CD4-positive, alpha-beta T cell (primary cell): ENCODE results near the gene MAPKAP1. TPM values are rescaled to one million over a fixed set of nuclear protein-coding genes. Genes with fewer than 3 reads are reported as not detected.

ENCODE experiments used
- ATAC-seq: fragments of 200-7000 bp; cut with Tn5 transposase; one replicate; pipeline ENCODE4 v1.10.0; 2022; ENCODE audit warnings: mild to moderate bottlenecking; ENCODE audit not compliant: poor library complexity
- CTCF ChIA-PET: fragments of 350-600 bp; sonication (Branson Sonifier 250); formaldehyde crosslinking; loops from one replicate; lab custom pipeline; 2021; ENCODE audit warnings: antibody characterized with exemption, inconsistent platforms; lab: Charles Lee
- POLR2A ChIA-PET: fragments of 350-600 bp; sonication (Branson Sonifier 250); formaldehyde crosslinking; loops from one replicate; lab custom pipeline; 2021; ENCODE audit warnings: antibody characterized with exemption, inconsistent platforms; lab: Charles Lee
- DNase-seq, 14 experiments: peaks; one replicate each; pipeline ENCODE4 v3.0.0-alpha.2; 2013 to 2020; ENCODE audit warnings: mixed read lengths in 2 of 14
- H3K27ac ChIP-seq, 2 donors: one replicate each; pipeline versions ENCODE4 v1.5.1 to v1.7.0; 2013; ENCODE audit warnings: low read length in 2 of 2, low read depth in 1 of 2, mild to moderate bottlenecking in 1 of 2
- H3K27me3 ChIP-seq, 2 experiments: 1 replicate in 1 of 2; 2 replicates in 1 of 2; pipeline versions ENCODE4 v1.6.1 to v1.7.0; 2013; ENCODE audit warnings: low read length in 2 of 2, control low read depth in 1 of 2, mild to moderate bottlenecking in 1 of 2, moderate library complexity in 1 of 2; ENCODE audit not compliant: insufficient read depth in 2 of 2, control insufficient read depth in 1 of 2
- H3K36me3 ChIP-seq: one replicate; pipeline ENCODE4 v1.6.1; 2013; ENCODE audit warnings: low read length, control low read depth; ENCODE audit not compliant: insufficient read depth
- H3K4me1 ChIP-seq: one replicate; pipeline ENCODE4 v1.6.1; 2013; ENCODE audit warnings: low read length, control low read depth; ENCODE audit not compliant: insufficient read depth
- H3K4me3 ChIP-seq: one replicate; pipeline ENCODE4 v1.5.1; 2013; ENCODE audit warnings: mild to moderate bottlenecking, low read length, moderate library complexity
- H3K9me3 ChIP-seq, 2 experiments: 1 replicate in 1 of 2; 2 replicates in 1 of 2; pipeline versions ENCODE4 v1.6.1 to v1.7.0; 2013; ENCODE audit warnings: low read length in 2 of 2, mild to moderate bottlenecking in 2 of 2, control low read depth in 1 of 2, moderate library complexity in 1 of 2; ENCODE audit not compliant: control insufficient read depth in 1 of 2, insufficient read depth in 1 of 2
- H3K27ac Mint-ChIP-seq: one replicate; pipeline ENCODE4 v1.8.0; 2020; ENCODE audit warnings: mixed read lengths
- H3K27me3 Mint-ChIP-seq: one replicate; pipeline ENCODE4 v1.8.0; 2021; ENCODE audit warnings: mixed read lengths
- H3K36me3 Mint-ChIP-seq: one replicate; pipeline ENCODE4 v1.8.0; 2021; ENCODE audit warnings: low read depth, mixed read lengths
- H3K4me1 Mint-ChIP-seq: one replicate; pipeline ENCODE4 v1.8.0; 2021; ENCODE audit warnings: low read depth, mixed read lengths
- H3K4me3 Mint-ChIP-seq: one replicate; pipeline ENCODE4 v1.8.0; 2020; ENCODE audit warnings: mild to moderate bottlenecking, mixed read lengths
- H3K9me3 Mint-ChIP-seq: one replicate; pipeline ENCODE4 v1.8.0; 2020; ENCODE audit warnings: mixed read lengths
- intact Hi-C, 2 experiments: fragments of 100-400 bp; cut with DNase I in 1 of 2; cut with micrococcal nuclease in 1 of 2; formaldehyde crosslinking; loops; one replicate each; pipeline versions ENCODE4 v1.15.1 to v1.9.0; 2023 to 2025; cut with DNase I, micrococcal nuclease
- total RNA-seq, 174 experiments: library from RNA in 2 of 174; stranded (reverse) in 2 of 174; gene quantifications; one replicate each; pipeline ENCODE4 v1.2.3 and lab custom pipeline; 2021 to 2026
- TF ChIP-seq, protein P1 (sequence below): fragments of 200-600 bp; IDR thresholded peaks from one replicate; pipeline ENCODE4 v1.8.0; 2022; ENCODE audit warnings: antibody characterized with exemption, mild to moderate bottlenecking

MAPKAP1 gene
- total RNA-seq, 2 experiments from 2014 or later = 40.3 to 44.9 TPM

DNA sequence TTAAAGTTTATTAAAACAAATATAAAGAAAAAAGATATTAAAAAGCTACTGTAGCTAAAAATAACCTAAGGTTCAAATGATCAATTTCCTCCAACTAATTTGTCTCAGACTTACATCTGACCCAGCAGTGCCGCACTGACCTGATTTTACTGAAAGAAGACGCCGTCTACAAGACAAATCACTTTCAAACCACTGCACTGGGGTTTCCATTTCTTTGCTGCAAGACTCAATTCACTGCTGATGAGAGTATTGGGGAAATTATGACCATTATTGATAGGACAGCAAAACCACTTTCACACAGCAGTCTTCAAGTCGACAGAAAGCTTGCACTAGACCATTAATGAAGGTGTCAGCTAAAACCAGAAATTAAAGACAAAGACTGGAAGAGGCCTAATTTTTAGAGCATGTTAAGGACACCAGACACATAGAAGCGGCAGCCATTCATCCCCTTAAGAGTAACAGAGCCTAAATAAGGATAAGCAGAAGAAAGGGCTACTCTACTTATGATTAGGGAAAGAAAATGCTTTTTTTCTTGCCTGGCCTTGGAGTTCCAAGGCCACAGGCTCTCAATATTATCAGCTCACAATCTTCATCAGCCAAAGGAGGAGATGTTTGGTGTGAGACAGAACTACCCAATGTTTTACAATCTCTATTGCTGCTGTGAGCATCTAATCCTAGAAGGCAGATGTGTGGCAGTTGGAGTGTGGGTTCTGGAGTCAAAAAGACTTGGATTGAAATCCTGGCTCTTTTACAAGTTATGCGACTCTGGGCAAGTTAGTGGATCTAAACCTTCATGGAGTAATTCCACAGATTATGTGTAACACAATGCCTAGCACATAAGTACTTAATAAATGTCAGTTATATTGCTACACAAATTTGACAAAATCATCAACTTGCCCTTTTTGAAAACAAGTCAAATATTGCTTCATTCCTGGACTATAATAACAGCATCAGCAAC lies 190.7 kb downstream of the MAPKAP1 start:
- no peaks in the 10 kb centered on the region for H3K36me3 ChIP-seq
- no peaks in the 10 kb centered on the region for H3K9me3 ChIP-seq
- no peaks in the 10 kb centered on the region for H3K9me3 Mint-ChIP-seq
- no peaks in the 10 kb centered on the region for H3K27me3 ChIP-seq
- H3K27me3 Mint-ChIP-seq = no peaks in the 10 kb centered on the region
- H3K4me3 ChIP-seq = no peak overlapping the region
- no peak overlapping the region for H3K27ac Mint-ChIP-seq
- H3K4me3 Mint-ChIP-seq = no peak overlapping the region
- intact Hi-C loops = no loop called here
- ATAC-seq (no peak), DNase-seq (no peak)
- ChIA-PET POLR2A (no interaction called here), CTCF (no interaction called here)
- TF ChIP-seq, protein P1, sequence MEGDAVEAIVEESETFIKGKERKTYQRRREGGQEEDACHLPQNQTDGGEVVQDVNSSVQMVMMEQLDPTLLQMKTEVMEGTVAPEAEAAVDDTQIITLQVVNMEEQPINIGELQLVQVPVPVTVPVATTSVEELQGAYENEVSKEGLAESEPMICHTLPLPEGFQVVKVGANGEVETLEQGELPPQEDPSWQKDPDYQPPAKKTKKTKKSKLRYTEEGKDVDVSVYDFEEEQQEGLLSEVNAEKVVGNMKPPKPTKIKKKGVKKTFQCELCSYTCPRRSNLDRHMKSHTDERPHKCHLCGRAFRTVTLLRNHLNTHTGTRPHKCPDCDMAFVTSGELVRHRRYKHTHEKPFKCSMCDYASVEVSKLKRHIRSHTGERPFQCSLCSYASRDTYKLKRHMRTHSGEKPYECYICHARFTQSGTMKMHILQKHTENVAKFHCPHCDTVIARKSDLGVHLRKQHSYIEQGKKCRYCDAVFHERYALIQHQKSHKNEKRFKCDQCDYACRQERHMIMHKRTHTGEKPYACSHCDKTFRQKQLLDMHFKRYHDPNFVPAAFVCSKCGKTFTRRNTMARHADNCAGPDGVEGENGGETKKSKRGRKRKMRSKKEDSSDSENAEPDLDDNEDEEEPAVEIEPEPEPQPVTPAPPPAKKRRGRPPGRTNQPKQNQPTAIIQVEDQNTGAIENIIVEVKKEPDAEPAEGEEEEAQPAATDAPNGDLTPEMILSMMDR = no peak
- H3K27ac ChIP-seq = no peak overlapping the region
- peaks cover 14% of the 10 kb centered on the region for H3K4me1 Mint-ChIP-seq
- peaks cover 7% of the 10 kb centered on the region for H3K4me1 ChIP-seq
- H3K36me3 Mint-ChIP-seq = peaks cover 18% of the 10 kb centered on the region

DNA sequence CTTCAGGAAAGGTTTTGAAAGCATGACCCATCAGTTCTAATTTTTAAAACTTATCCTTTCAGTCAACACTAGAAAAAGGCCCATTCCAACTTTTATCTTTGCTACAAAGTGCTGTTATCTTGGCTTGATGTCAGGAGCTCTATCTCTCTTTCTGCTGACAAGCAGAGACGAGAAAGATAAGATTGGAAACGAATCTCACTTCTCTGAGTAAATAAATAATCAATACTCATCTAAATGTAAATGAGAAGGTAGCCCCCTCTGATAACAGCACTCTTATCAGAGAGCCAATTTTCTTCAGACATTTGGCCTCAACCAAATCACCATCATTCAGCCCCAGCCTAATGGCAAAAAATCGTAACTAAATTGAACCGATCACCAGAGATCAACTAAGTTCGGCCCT lies 191.7 kb downstream of the MAPKAP1 start:
- Mint-ChIP-seq H3K4me3 (no peak overlapping the region), H3K27me3 (no peaks in the 10 kb centered on the region), H3K4me1 (peaks cover 13% of the 10 kb centered on the region), H3K36me3 (peaks cover 10% of the 10 kb centered on the region), H3K27ac (no peak overlapping the region), H3K9me3 (no peaks in the 10 kb centered on the region)
- no peak for DNase-seq
- H3K36me3 ChIP-seq = no peaks in the 10 kb centered on the region
- H3K27ac ChIP-seq = no peak overlapping the region
- no peaks in the 10 kb centered on the region for H3K27me3 ChIP-seq
- intact Hi-C loops = no loop called here
- ChIA-PET POLR2A (no interaction called here), CTCF (no interaction called here)
- no peaks in the 10 kb centered on the region for H3K9me3 ChIP-seq
- ATAC-seq = no peak
- H3K4me3 ChIP-seq = no peak overlapping the region
- peaks cover 7% of the 10 kb centered on the region for H3K4me1 ChIP-seq
- TF ChIP-seq, protein P1 = no peak

DNA sequence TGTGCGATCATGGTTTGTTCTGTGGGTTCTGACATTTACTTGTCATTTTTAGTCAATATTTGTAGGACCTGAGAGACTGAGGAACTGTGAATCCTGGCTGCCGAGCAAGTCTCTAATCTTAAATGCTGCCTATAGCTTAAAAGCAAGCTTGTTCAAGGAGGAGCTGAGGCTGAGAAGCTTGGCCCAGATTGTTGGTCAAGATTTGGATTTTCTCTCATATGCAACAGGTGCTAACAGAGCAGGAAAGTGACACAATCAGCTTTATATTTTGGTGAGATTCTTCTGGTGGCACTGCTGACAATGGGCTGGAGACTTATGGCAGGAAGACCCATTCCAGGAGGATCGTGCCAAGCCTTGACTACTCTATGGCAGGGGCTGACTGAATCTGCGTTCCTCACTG lies 192.5 kb downstream of the MAPKAP1 start:
- DNase-seq = no peak
- no peak overlapping the region for H3K4me3 Mint-ChIP-seq
- TF ChIP-seq, protein P1 = no peak
- Histone ChIP-seq H3K36me3 (no peaks in the 10 kb centered on the region), H3K27ac (no peak overlapping the region), H3K4me1 (peaks cover 7% of the 10 kb centered on the region), H3K27me3 (no peaks in the 10 kb centered on the region), H3K4me3 (no peak overlapping the region), H3K9me3 (no peaks in the 10 kb centered on the region)
- CTCF ChIA-PET = no interaction called here
- ATAC-seq = no peak
- H3K9me3 Mint-ChIP-seq = no peaks in the 10 kb centered on the region
- no peak overlapping the region for H3K27ac Mint-ChIP-seq
- POLR2A ChIA-PET = no interaction called here
- peaks cover 13% of the 10 kb centered on the region for H3K4me1 Mint-ChIP-seq
- H3K36me3 Mint-ChIP-seq = peaks cover 7% of the 10 kb centered on the region
- intact Hi-C loops = no loop called here
- H3K27me3 Mint-ChIP-seq = no peaks in the 10 kb centered on the region
